IMR-90 (cell line): ENCODE measurements around the gene MAPK11. TPM values are rescaled to one million over a fixed set of nuclear protein-coding genes. Genes with fewer than 3 reads are reported as not detected.

ENCODE experiments used
- ATAC-seq: fragments of 200-7000 bp; cut with Tn5 transposase; 2 replicates; pipeline ENCODE4 v1.9.1; 2020; ENCODE audit warnings: low read depth, mild to moderate bottlenecking, moderate library complexity
- BruUV-seq: library from RNA; stranded (reverse); fragments of 400-500 nt; replicated peaks from 2 replicates; lab custom pipeline; 2021; lab: Mats Ljungman, UMichigan
- CTCF ChIA-PET: fragments of 300-600 bp; formaldehyde crosslinking; extraction: SDS; loops from one replicate; lab custom pipeline; 2021; ENCODE audit warnings: antibody characterized with exemption; lab: Yijun Ruan, JAX
- POLR2A ChIA-PET: fragments of 300-600 bp; sonication (Branson Sonifier 250); formaldehyde crosslinking; loops from one replicate; lab custom pipeline; 2022; ENCODE audit warnings: antibody characterized with exemption; ENCODE audit not compliant: unreplicated experiment; lab: Charles Lee
- DNase-seq: peaks from one replicate; pipeline ENCODE4 v3.0.0; 2013
- H2AFZ ChIP-seq: replicated peaks from 2 replicates; pipeline ENCODE3; 2013; ENCODE audit warnings: low read length, mild to moderate bottlenecking; ENCODE audit not compliant: poor library complexity
- H2AK5ac ChIP-seq: 2 replicates; pipeline ENCODE4 v1.6.1; 2013; ENCODE audit warnings: low read depth, low read length, inconsistent platforms
- H2AK9ac ChIP-seq: replicated peaks from 2 replicates; pipeline ENCODE3; 2013; ENCODE audit warnings: mild to moderate bottlenecking, low read depth, low read length, moderate library complexity; ENCODE audit not compliant: poor library complexity
- H2BK120ac ChIP-seq: 2 replicates; pipeline ENCODE4 v1.6.1; 2013; ENCODE audit warnings: low read depth, low read length, inconsistent platforms
- H2BK15ac ChIP-seq: 3 replicates; pipeline ENCODE4 v1.6.1; 2013; ENCODE audit warnings: low read depth, low read length, inconsistent platforms
- H2BK20ac ChIP-seq: 2 replicates; pipeline ENCODE4 v1.6.1; 2013; ENCODE audit warnings: low read depth, mild to moderate bottlenecking, inconsistent platforms, low read length, moderate library complexity
- H2BK5ac ChIP-seq: 2 replicates; pipeline ENCODE4 v1.6.1; 2013; ENCODE audit warnings: mild to moderate bottlenecking, low read depth, low read length, inconsistent platforms; ENCODE audit not compliant: poor library complexity, severe bottlenecking
- H3K14ac ChIP-seq: replicated peaks from 2 replicates; pipeline ENCODE4 v1.6.1; 2013; ENCODE audit warnings: low read depth, low read length, inconsistent platforms
- H3K18ac ChIP-seq: 2 replicates; pipeline ENCODE4 v1.6.1; 2013; ENCODE audit warnings: low read depth, low read length, control low read depth
- H3K23ac ChIP-seq: 2 replicates; pipeline ENCODE4 v1.6.1; 2013; ENCODE audit warnings: low read depth, low read length, inconsistent platforms
- H3K27ac ChIP-seq: 2 replicates; pipeline ENCODE4 v1.5.1; 2013; ENCODE audit warnings: mild to moderate bottlenecking, control low read depth, low read length; ENCODE audit not compliant: insufficient read depth
- H3K27me3 ChIP-seq: 2 replicates; pipeline ENCODE4 v1.6.1; 2013; ENCODE audit warnings: low read length; ENCODE audit not compliant: control insufficient read depth, insufficient read depth
- H3K36me3 ChIP-seq: 2 replicates; pipeline ENCODE4 v1.6.1; 2013; ENCODE audit warnings: low read length, mixed read lengths; ENCODE audit not compliant: control insufficient read depth, insufficient read depth
- H3K4ac ChIP-seq: 2 replicates; pipeline ENCODE4 v1.6.1; 2013; ENCODE audit warnings: low read depth, low read length, inconsistent platforms
- H3K4me1 ChIP-seq: 2 replicates; pipeline ENCODE4 v1.6.1; 2013; ENCODE audit warnings: low read length, mixed read lengths; ENCODE audit not compliant: control insufficient read depth, insufficient read depth
- H3K4me2 ChIP-seq: 2 replicates; pipeline ENCODE4 v1.6.1; 2013; ENCODE audit warnings: low read depth, mild to moderate bottlenecking, control low read depth, low read length, moderate library complexity
- H3K4me3 ChIP-seq: 2 replicates; pipeline ENCODE4 v1.5.1; 2013; ENCODE audit warnings: low read depth, mild to moderate bottlenecking, control low read depth, low read length, moderate library complexity; ENCODE audit not compliant: insufficient read depth
- H3K56ac ChIP-seq: 2 replicates; pipeline ENCODE4 v1.6.1; 2013; ENCODE audit warnings: low read length, inconsistent platforms; ENCODE audit not compliant: insufficient read depth; ENCODE audit errors: extremely low read depth
- H3K79me1 ChIP-seq, 2 experiments: 2 replicates each; pipeline ENCODE4 v1.6.1; 2013; ENCODE audit warnings: low read length in 2 of 2, inconsistent platforms in 1 of 2, low read depth in 1 of 2
- H3K9ac ChIP-seq: 2 replicates; pipeline ENCODE4 v1.6.1; 2013; ENCODE audit warnings: low read depth, low read length, control low read depth
- H3K9me1 ChIP-seq: 2 replicates; pipeline ENCODE4 v1.6.1; 2013; ENCODE audit warnings: low read length, inconsistent platforms; ENCODE audit not compliant: insufficient read depth
- H3K9me3 ChIP-seq: 2 replicates; pipeline ENCODE4 v1.6.1; 2013; ENCODE audit warnings: low read length; ENCODE audit not compliant: control insufficient read depth, insufficient read depth
- H4K20me1 ChIP-seq: 2 replicates; pipeline ENCODE4 v1.6.1; 2013; ENCODE audit warnings: low read length, inconsistent platforms; ENCODE audit not compliant: insufficient read depth
- H4K5ac ChIP-seq: 2 replicates; pipeline ENCODE4 v1.6.1; 2013; ENCODE audit warnings: mild to moderate bottlenecking, low read depth, low read length, control low read depth
- H4K8ac ChIP-seq, 2 experiments: 2 replicates each; pipeline ENCODE4 v1.6.1; 2013; ENCODE audit warnings: low read depth in 2 of 2, low read length in 2 of 2, control low read depth in 1 of 2, inconsistent platforms in 1 of 2
- H4K91ac ChIP-seq: 2 replicates; pipeline ENCODE4 v1.6.1; 2013; ENCODE audit warnings: low read depth, low read length, inconsistent platforms; ENCODE audit not compliant: insufficient read depth
- BHLHE40 ChIP-seq: fragments of 150-350 bp; IDR thresholded peaks from 2 replicates; pipeline ENCODE4 v1.6.1; 2016; ENCODE audit warnings: mild to moderate bottlenecking, low read depth, low read length
- POLR2A ChIP-seq: IDR thresholded peaks from 2 replicates; pipeline ENCODE4 v1.6.1; 2012; ENCODE audit warnings: mild to moderate bottlenecking, low read depth, low read length
- RAD21 ChIP-seq: IDR thresholded peaks from 2 replicates; pipeline ENCODE4 v1.6.1; 2012; ENCODE audit warnings: low read length, improper control_type of control experiment
- WGBS, 2 experiments: methylation state at CpG; one replicate each; pipeline versions ENCODE4 v1.1.5 to v1.1.7; 2013; ENCODE audit warnings: missing lambda C conversion rate in 2 of 2; ENCODE audit not compliant: insufficient read length in 1 of 2; ENCODE audit errors: extremely low coverage in 2 of 2; 5-methylcytosine and 5-hydroxymethylcytosine counted together
- dilution Hi-C: fragments of 300-500 bp; cut with HindIII; formaldehyde crosslinking; loops from one replicate; pipeline ENCODE4 v1.14.3; 2018; ENCODE audit warnings: low sequenced_read_pairs; ENCODE audit not compliant: unreplicated experiment
- in situ Hi-C: fragments of 300-500 bp; cut with MboI; formaldehyde crosslinking; loops from 3 replicates; pipeline ENCODE4 v1.14.3; 2019; ENCODE audit warnings: low sequenced_read_pairs, inconsistent platforms, mixed read lengths
- intact Hi-C: fragments of 100-400 bp; cut with micrococcal nuclease; formaldehyde crosslinking; loops from 2 replicates; pipeline ENCODE4 v1.10.0; 2022
- polyA plus RNA-seq, 3 experiments: library from polyadenylated mRNA; depleted of rRNA; stranded (reverse); fragments of >200 nt; gene quantifications; 2 replicates each; pipeline ENCODE4 v1.2.3, GENCODE V29; 2012; ENCODE audit warnings: low replicate concordance in 1 of 3
- total RNA-seq: library from RNA; depleted of rRNA; stranded (reverse); fragments of >200 nt; gene quantifications from 2 replicates; pipeline ENCODE4 v1.2.3, GENCODE V29; 2012

MAPK11 gene
- total and polyA plus RNA-seq, 2 of the 4 experiments (the other 2 are of a cell fraction), result 8.1 to 14.4 TPM

DNA sequence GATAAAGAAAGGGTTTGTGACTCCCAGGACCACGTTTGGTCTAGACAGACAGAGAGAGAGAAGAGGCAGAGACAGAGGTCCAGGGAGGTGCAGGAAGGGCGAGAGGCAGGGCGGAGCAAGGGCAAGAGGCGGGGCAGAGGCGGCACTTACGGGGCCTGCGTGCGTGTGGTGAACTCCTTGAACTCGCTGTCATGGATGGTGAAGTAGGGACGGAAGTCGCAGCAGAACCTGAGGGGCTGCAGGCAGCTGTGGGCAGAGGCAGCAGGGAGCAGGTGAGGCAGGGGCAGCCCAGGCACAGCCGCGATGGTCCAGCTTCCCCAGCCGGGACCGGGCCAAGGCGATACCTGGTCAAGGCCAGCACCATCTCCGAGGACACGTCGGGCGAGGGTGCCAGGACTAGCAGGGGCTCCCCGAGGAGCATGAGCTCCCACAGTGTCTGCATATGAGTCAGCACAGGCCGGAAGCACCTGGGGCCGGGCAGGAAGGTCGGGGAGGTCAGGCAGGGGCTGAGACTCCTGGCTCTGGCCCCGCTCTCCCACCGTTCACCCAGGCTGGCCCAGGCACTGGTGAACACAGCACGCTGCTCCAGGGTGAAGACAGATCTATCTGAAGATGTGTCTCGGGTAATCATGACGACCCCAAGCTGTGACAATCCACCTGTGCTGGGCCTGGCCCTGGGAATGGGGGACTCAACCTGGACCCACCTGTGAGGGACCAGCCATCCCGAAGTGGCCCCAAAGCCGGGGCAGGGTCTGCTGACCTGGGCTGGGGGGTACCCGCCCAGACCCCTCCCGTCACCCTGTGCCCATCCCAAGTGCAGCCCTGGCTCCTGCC, 44.5 kb upstream of the MAPK11 start:
- H3K9me1 ChIP-seq, result no peaks in the 10 kb centered on the region
- no peaks in the 10 kb centered on the region for H3K4me1 ChIP-seq
- H3K9me3 ChIP-seq, result no peaks in the 10 kb centered on the region
- no peak overlapping the region for H3K9ac ChIP-seq
- CTCF ChIA-PET, result no interaction called here
- no peak overlapping the region for H2BK15ac ChIP-seq
- ATAC-seq, result no peak
- H4K91ac ChIP-seq, result no peak overlapping the region
- intact Hi-C loops, result no loop called here
- H2BK5ac ChIP-seq, result no peak overlapping the region
- H3K4me2 ChIP-seq, result no peak overlapping the region
- no peak for DNase-seq
- TF ChIP-seq BHLHE40, result no peak
- TF ChIP-seq POLR2A, result no peak
- no peak for TF ChIP-seq RAD21
- no peak overlapping the region for H3K23ac ChIP-seq
- H4K20me1 ChIP-seq, result no peaks in the 10 kb centered on the region
- H3K27ac ChIP-seq, result no peak overlapping the region
- no peak overlapping the region for H4K8ac ChIP-seq
- no peak overlapping the region for H3K4me3 ChIP-seq
- dilution Hi-C loops, result no loop called here
- H3K79me1 ChIP-seq, result no peaks in the 10 kb centered on the region
- no peak overlapping the region for H4K5ac ChIP-seq
- no peak overlapping the region for H3K4ac ChIP-seq
- no peak overlapping the region for H2BK20ac ChIP-seq
- POLR2A ChIA-PET, result no interaction called here
- H3K36me3 ChIP-seq, result no peaks in the 10 kb centered on the region
- H3K18ac ChIP-seq, result no peak overlapping the region
- no TSS peak for BruUV-seq
- WGBS, 2 experiments, result 64% methylated on average over 31 of the region's 33 CpGs; no CpG with 5 or more reads in 1 of the 2 experiments
- peak overlapping the region; percentile 65 for H2AFZ ChIP-seq
- no peak overlapping the region for H2AK5ac ChIP-seq
- H3K56ac ChIP-seq, result no peak overlapping the region
- no peak overlapping the region for H2BK120ac ChIP-seq
- no peak overlapping the region for H3K14ac ChIP-seq
- no peak overlapping the region for H2AK9ac ChIP-seq
- H3K27me3 ChIP-seq, result peaks cover 3% of the 10 kb centered on the region; the same call in 1 of the 2 replicates
- in situ Hi-C loops, result no loop called here
